Measurements from ENCODE around the gene LPAR6.

LPAR6 gene

GRCh38 chr13:48414501-48414900 lies 1.6 kb upstream of the LPAR6 start:
- no peak for DNase-seq

- no peak for DNase-seq
Observed at GRCh38 chr13:48411841-48412531, 927 bp downstream of the LPAR6 start.

GRCh38 chr13:48411147-48411794 lies 1.6 kb downstream of the LPAR6 start:
- no peak for DNase-seq

- DNase-seq = no peak
Observed at GRCh38 chr13:48410199-48410598, 2.7 kb downstream of the LPAR6 start.

- DNase-seq = no peak
Observed at GRCh38 chr13:48405875-48406274, 7.0 kb downstream of the LPAR6 start.

GRCh38 chr13:48404952-48405351 lies 8.0 kb downstream of the LPAR6 start:
- DNase-seq = no peak

GRCh38 chr13:48403913-48404312 lies 9.0 kb downstream of the LPAR6 start:
- no peak for DNase-seq

- DNase-seq = no peak
Observed at GRCh38 chr13:48403151-48403631, 9.7 kb downstream of the LPAR6 start.

GRCh38 chr13:48402325-48402932 lies 10.5 kb downstream of the LPAR6 start:
- DNase-seq = no peak

GRCh38 chr13:48401480-48401879 lies 11.4 kb downstream of the LPAR6 start:
- DNase-seq = no peak

GRCh38 chr13:48400850-48401291 lies 12.0 kb downstream of the LPAR6 start:
- DNase-seq = no peak

- DNase-seq = no peak
Observed at GRCh38 chr13:48400090-48400694, 12.7 kb downstream of the LPAR6 start.

GRCh38 chr13:48398450-48399095 lies 14.3 kb downstream of the LPAR6 start:
- DNase-seq = no peak

- DNase-seq = no peak
Observed at GRCh38 chr13:48397744-48398143, 15.2 kb downstream of the LPAR6 start.

- DNase-seq = no peak
Observed at GRCh38 chr13:48393698-48394085, 19.2 kb downstream of the LPAR6 start.

GRCh38 chr13:48393030-48393697 lies 19.7 kb downstream of the LPAR6 start:
- no peak for DNase-seq

GRCh38 chr13:48391257-48391656 lies 21.7 kb downstream of the LPAR6 start:
- DNase-seq = no peak

GRCh38 chr13:48386816-48387215 lies 26.1 kb downstream of the LPAR6 start:
- DNase-seq = no peak

GRCh38 chr13:48383384-48383783 lies 29.5 kb downstream of the LPAR6 start:
- no peak for DNase-seq

GRCh38 chr13:48380581-48380980 lies 32.3 kb downstream of the LPAR6 start:
- DNase-seq = no peak

GRCh38 chr13:48377857-48378256 lies 35.1 kb downstream of the LPAR6 start:
- no peak for DNase-seq

- DNase-seq = no peak
Observed at GRCh38 chr13:48370815-48371214, 42.1 kb downstream of the LPAR6 start.

- DNase-seq = no peak
Observed at GRCh38 chr13:48369988-48370387, 42.9 kb downstream of the LPAR6 start.
